GM19468 (cell line): ENCODE results near the gene ADAM19.
"Not testable (repeated sequence)": the region's sequence is repeated elsewhere in the genome, so short reads cannot be mapped to it uniquely, and the experiment has no call there.

Experiments
- ATAC-seq: cut with Tn5 transposase; IDR thresholded peaks from one replicate; pipeline ENCODE4 v1.9.1; 2021; ENCODE audit warnings: mild to moderate bottlenecking, moderate library complexity, moderate number of reproducible peaks; ENCODE audit not compliant: unreplicated experiment; ENCODE audit errors: extremely low read depth

ADAM19 gene

DNA sequence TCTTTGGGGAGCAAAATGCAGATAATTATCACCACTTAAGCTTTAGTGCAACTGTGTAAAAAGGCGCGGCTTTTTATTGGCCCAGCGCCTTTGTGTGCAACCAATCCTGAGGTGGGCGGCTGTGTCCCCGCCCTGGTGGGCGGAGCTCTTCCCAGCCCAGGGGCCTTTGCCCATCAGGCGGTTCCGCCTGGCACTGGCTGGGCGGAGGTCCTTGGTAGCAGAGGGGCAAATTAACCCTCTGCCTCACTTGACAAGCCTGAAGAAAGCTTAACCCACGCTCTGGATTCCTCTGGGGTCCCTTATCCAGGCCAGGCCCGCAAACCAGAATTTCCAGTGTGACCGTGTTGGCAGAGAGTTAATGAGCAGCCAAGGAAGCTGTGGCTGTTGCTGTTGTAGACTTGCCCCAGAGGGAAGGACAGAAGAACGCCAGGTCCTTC, 128.4 kb downstream of the ADAM19 start:
- no peak for ATAC-seq

DNA sequence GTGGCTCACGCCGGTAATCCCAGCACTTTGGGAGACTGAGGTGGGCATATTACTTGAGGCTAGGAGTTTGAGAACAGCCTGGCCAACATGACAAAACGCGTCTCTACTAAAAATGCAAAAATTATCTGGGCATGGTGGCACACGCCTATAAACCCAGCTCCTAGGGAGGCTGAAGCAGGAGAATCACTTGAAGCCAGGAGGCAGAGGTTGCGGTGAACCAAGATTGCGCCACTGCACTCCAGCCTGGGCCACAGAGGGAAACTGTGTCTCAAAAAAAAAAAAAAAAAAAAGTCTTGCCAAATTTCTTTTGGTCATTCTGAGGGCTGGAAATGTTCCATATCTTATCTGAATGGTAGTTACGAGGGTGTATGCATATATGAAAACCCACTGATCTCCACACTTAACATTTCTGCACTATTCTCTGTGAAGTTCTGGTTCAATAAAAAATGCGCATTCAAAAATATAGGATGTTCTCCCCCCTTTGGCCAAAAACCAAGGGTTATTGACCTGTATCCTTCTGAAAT, 129.1 kb downstream of the ADAM19 start:
- no peak for ATAC-seq

DNA sequence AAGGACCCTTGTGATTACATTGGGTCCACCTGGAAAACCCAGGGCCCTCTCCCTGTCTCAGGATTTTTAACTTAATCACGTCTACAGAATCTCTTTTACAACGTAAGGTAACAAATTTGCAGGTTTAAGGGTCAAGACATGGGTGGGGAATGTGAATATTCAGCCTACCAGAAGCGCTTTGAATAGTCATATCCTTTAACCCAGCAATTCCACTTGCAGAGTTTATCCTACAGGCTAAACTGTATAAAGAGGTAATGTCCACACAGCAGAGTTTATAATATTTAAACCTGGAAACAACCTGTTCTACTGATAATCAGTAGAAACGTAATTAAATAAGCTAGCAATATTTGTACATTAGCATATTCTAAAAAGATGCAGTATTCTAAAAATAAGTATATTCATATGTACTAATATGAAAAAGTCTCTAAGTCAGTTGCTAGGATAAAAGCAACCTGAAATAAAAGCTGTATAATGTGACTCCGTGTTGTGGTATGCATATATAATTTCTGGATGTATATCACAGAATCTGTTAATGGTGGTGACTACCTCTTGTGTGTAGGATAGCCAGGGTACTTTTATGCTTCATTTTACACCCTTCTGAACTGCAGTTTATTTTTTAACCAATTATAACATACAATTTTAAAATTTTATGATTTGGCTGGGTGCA, 129.7 kb downstream of the ADAM19 start:
- no peak for ATAC-seq

DNA sequence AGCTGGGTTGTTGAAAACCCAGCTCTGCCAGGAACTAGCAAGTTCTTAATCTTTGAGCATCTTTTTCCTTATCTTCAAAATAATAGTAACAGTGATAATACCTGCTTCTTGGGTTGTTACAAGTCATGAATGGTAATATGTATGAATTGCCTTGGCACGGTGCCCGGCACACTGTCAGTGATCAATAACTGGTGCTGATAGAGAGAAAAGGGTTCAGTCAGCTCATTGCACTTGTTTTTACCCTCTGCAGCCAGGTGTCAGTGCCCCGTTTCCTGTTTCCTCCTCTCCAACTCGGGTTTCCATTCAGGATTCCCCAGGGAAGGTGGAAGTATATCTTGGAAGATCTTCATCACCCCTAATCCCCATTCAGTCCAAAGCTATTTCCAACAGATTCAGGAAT, 131.4 kb downstream of the ADAM19 start:
- no peak for ATAC-seq

DNA sequence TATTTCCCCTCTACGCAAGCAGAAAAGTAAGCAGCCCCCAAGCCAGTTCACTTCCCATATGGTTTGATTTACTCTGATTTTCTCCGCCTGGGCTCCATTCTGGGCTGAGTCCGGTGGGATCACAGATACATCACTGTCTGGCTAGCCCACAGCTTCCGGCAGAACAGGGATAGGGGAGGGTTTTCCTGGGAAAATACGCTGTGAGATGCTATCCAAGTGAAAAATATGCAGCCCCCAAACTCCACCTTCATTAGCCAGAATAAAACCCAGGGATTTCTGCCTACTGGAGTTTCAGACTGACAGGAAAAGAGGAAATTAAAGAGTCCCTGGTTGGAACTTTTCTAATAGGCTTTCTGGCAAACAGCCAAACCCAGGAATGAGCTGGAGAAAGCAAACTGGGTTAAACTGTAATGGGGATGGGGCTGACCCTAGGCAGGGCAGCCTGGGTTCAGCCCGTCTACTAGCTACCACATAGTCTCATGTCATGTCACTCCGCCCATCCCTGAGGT, 132.5 kb downstream of the ADAM19 start:
- ATAC-seq, result no peak

DNA sequence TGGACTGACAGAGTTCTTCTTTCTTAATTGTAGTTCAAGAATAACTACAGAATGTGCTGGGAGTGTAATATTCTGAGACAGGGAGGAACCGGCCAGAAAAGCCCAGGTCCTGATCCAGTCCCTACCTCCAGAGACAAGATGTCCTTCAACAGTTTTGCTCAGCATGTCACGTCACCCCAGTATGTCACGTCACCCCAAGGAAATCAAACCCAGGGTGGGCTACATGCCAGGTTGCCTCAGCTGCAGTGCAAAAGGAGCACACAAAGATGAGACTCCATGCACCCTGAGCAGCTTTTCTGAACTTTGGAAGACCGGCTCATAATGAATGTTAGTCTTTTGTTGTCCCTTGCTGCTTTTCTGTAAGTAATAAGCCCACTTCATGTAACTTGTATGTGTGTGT, 141.5 kb downstream of the ADAM19 start:
- ATAC-seq, result no peak

DNA sequence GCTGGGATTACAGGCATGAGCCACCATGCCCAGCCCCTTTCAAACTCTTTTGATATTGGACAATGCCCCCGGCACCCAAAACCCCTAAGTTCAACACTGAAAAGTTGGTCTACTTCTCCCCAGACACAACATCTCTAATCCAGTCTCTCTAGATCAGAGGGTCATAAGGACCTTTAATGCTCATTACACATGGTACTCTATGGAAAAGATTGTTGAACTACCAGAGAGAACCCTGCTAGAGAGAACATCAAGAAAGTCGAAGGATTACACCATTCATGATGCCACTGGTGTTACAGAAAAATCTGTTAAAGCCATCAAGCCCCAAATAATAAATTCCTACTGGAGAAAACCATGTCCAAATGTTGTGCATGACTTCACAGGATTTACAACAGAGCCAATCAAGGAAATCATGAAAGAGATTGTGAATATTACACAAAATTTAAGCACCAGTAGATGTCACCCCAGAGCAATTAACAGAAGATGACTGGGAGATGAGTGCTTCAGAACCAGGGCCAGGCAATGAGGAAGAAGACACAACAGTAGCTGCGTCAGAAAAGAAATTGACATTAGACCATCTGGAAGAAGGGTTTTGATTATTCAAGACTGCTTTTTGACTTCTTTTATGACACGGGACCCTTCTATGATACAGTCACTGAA, 143.9 kb downstream of the ADAM19 start:
- ATAC-seq, result peak; percentile 46

DNA sequence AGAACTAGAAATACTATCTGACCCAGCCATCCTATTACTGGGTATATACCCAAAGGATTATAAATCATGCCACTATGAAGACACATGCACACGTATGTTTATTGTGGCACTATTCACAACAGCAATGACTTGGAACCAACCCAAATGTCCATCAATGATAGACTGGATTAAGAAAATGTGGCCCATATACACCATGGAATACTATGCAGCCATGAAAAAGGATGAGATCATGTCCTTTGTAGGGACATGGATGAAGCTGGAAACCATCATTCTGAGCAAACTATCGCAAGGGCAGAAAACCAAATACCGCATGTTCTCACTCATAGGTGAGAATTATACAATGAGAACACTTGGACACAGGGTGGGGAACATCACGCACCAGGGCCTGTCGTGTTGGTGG, 145.7 kb downstream of the ADAM19 start:
- not testable (repeated sequence) for ATAC-seq
